ENCODE measurements around the gene SUMF1.

The SUMF1 gene

GRCh38 chr3:4416427-4416945 is 50.6 kb downstream of the SUMF1 start:
- peak; percentile 19 for DNase-seq (ENCODE audit: low read depth)

GRCh38 chr3:4413467-4413866 is 53.6 kb downstream of the SUMF1 start:
- DNase-seq (ENCODE audit: low read depth) = peak; percentile 54

- no peak for DNase-seq (ENCODE audit: low read depth)
Measured at GRCh38 chr3:4411833-4412232, 55.2 kb downstream of the SUMF1 start.

GRCh38 chr3:4411236-4411635 is 55.8 kb downstream of the SUMF1 start:
- no peak for DNase-seq (ENCODE audit: low read depth)

- no peak for DNase-seq (ENCODE audit: low read depth)
Measured at GRCh38 chr3:4410606-4411005, 56.5 kb downstream of the SUMF1 start.

GRCh38 chr3:4409971-4410573 is 57.0 kb downstream of the SUMF1 start:
- DNase-seq (ENCODE audit: low read depth) = peak; percentile 53

GRCh38 chr3:4409415-4409814 is 57.7 kb downstream of the SUMF1 start:
- DNase-seq (ENCODE audit: low read depth) = no peak

- no peak for DNase-seq (ENCODE audit: low read depth)
Measured at GRCh38 chr3:4408958-4409357, 58.1 kb downstream of the SUMF1 start.

GRCh38 chr3:4407941-4408340 is 59.1 kb downstream of the SUMF1 start:
- DNase-seq (ENCODE audit: low read depth) = no peak

- no peak for DNase-seq (ENCODE audit: low read depth)
Measured at GRCh38 chr3:4406746-4407568, 60.1 kb downstream of the SUMF1 start.

- DNase-seq (ENCODE audit: low read depth) = no peak
Measured at GRCh38 chr3:4404881-4405280, 62.2 kb downstream of the SUMF1 start.

GRCh38 chr3:4401441-4401840 is 65.6 kb downstream of the SUMF1 start:
- no peak for DNase-seq (ENCODE audit: low read depth)

GRCh38 chr3:4399476-4399875 is 67.6 kb downstream of the SUMF1 start:
- no peak for DNase-seq (ENCODE audit: low read depth)

GRCh38 chr3:4398941-4399245 is 68.2 kb downstream of the SUMF1 start:
- DNase-seq (ENCODE audit: low read depth) = no peak

GRCh38 chr3:4398120-4398940 is 68.7 kb downstream of the SUMF1 start:
- DNase-seq (ENCODE audit: low read depth) = no peak

GRCh38 chr3:4397466-4397865 is 69.6 kb downstream of the SUMF1 start:
- no peak for DNase-seq (ENCODE audit: low read depth)

GRCh38 chr3:4396542-4396941 is 70.5 kb downstream of the SUMF1 start:
- DNase-seq (ENCODE audit: low read depth) = no peak

- no peak for DNase-seq (ENCODE audit: low read depth)
Measured at GRCh38 chr3:4396006-4396405, 71.1 kb downstream of the SUMF1 start.

GRCh38 chr3:4395448-4395847 is 71.6 kb downstream of the SUMF1 start:
- DNase-seq (ENCODE audit: low read depth) = peak; percentile 48

GRCh38 chr3:4394567-4394966 is 72.5 kb downstream of the SUMF1 start:
- no peak for DNase-seq (ENCODE audit: low read depth)

- peak; percentile 65 for DNase-seq (ENCODE audit: low read depth)
Measured at GRCh38 chr3:4394048-4394447, 73.0 kb downstream of the SUMF1 start.

- DNase-seq (ENCODE audit: low read depth) = no peak
Measured at GRCh38 chr3:4392992-4393391, 74.1 kb downstream of the SUMF1 start.
